HPDE6-E6E7 (cell line): ENCODE data around the gene WWTR1.

Experiments used
- DNase-seq: peaks from one replicate; pipeline ENCODE4 v3.0.0; 2011; ENCODE audit warnings: missing footprints; ENCODE audit errors: extremely low spot score

The WWTR1 gene

GRCh38 chr3:149593418-149594160, 64.2 kb downstream of the WWTR1 start:
- no peak for DNase-seq

- DNase-seq = no peak
These were observed 65.0 kb downstream of the WWTR1 start for GRCh38 chr3:149592758-149593240.

- no peak for DNase-seq
These were observed 67.0 kb downstream of the WWTR1 start for GRCh38 chr3:149590691-149591441.

- DNase-seq = no peak
These were observed 68.5 kb downstream of the WWTR1 start for GRCh38 chr3:149589332-149589731.

GRCh38 chr3:149588909-149589308, 68.9 kb downstream of the WWTR1 start:
- DNase-seq = no peak

- no peak for DNase-seq
These were observed 70.4 kb downstream of the WWTR1 start for GRCh38 chr3:149587383-149587782.

- no peak for DNase-seq
These were observed 71.0 kb downstream of the WWTR1 start for GRCh38 chr3:149586871-149587270.

- DNase-seq = no peak
These were observed 72.5 kb downstream of the WWTR1 start for GRCh38 chr3:149585401-149585726.

GRCh38 chr3:149583921-149584635, 73.7 kb downstream of the WWTR1 start:
- no peak for DNase-seq

- DNase-seq = no peak
These were observed 75.4 kb downstream of the WWTR1 start for GRCh38 chr3:149582395-149582794.

- DNase-seq = peak; percentile 67
These were observed 76.0 kb downstream of the WWTR1 start for GRCh38 chr3:149581681-149582370.

- DNase-seq = no peak
These were observed 76.6 kb downstream of the WWTR1 start for GRCh38 chr3:149581248-149581647.

GRCh38 chr3:149579838-149580542, 77.8 kb downstream of the WWTR1 start:
- peak; percentile 56 for DNase-seq

- DNase-seq = no peak
These were observed 78.7 kb downstream of the WWTR1 start for GRCh38 chr3:149579161-149579560.

- DNase-seq = no peak
These were observed 80.0 kb downstream of the WWTR1 start for GRCh38 chr3:149577801-149578200.

- peak; percentile 69 for DNase-seq
These were observed 81.8 kb downstream of the WWTR1 start for GRCh38 chr3:149575961-149576564.

- no peak for DNase-seq
These were observed 82.4 kb downstream of the WWTR1 start for GRCh38 chr3:149575213-149575960.

GRCh38 chr3:149572796-149573414, 84.9 kb downstream of the WWTR1 start:
- DNase-seq = peak; percentile 55

- DNase-seq = no peak
These were observed 86.4 kb downstream of the WWTR1 start for GRCh38 chr3:149571381-149571780.

GRCh38 chr3:149570016-149570415, 87.8 kb downstream of the WWTR1 start:
- no peak for DNase-seq
